Esophagus squamous epithelium (tissue), 5 donors: Measurements from ENCODE around the gene TNIP1. TPM values are rescaled to one million over a fixed set of nuclear protein-coding genes. Genes with fewer than 3 reads are reported as not detected.

Source experiments
- DNase-seq: peaks from one replicate; lab custom pipeline; 2025; lab: John Stamatoyannopoulos, UW
- H3K27ac ChIP-seq, 4 donors: fragments of 200-600 bp; sonication (generic); one replicate each; pipeline ENCODE4 v1.5.1; 2016 to 2019; ENCODE audit warnings: mild to moderate bottlenecking in 1 of 4
- H3K27me3 ChIP-seq, 4 donors: fragments of 200-600 bp; sonication (generic); 1 replicate in 3 of 4; 2 replicates in 1 of 4; pipeline versions ENCODE4 v1.5.1 to v1.6.0; 2017 to 2021; ENCODE audit warnings: antibody characterized with exemption in 1 of 4
- H3K36me3 ChIP-seq, 3 donors: fragments of 200-600 bp; sonication (generic); one replicate each; pipeline ENCODE4 v1.5.1; 2016 to 2019
- H3K4me1 ChIP-seq, 3 donors: fragments of 200-600 bp; sonication (generic); one replicate each; pipeline ENCODE4 v1.5.1; 2017 to 2019
- H3K4me3 ChIP-seq, 4 donors: fragments of 200-600 bp; sonication (generic); 1 replicate in 3 of 4; 2 replicates in 1 of 4; pipeline ENCODE4 v1.5.1; 2016 to 2019; ENCODE audit warnings: mild to moderate bottlenecking in 2 of 4, moderate library complexity in 1 of 4
- H3K9me3 ChIP-seq, 3 donors: fragments of 200-600 bp; sonication (generic); one replicate each; pipeline ENCODE4 v1.5.1; 2016 to 2019
- CTCF ChIP-seq, 6 experiments: fragments of 450-650 bp in 4 of 6; fragments of 200-600 bp in 2 of 6; sonication (generic) in 2 of 6; IDR thresholded peaks; one replicate each; pipeline ENCODE4 v1.5.1; 2016 to 2019; ENCODE audit warnings: antibody characterized with exemption in 6 of 6, mild to moderate bottlenecking in 4 of 6, moderate library complexity in 4 of 6
- POLR2A ChIP-seq, 4 donors: fragments of 450-650 bp; IDR thresholded peaks; one replicate each; pipeline ENCODE4 v1.6.1; 2017; ENCODE audit warnings: antibody characterized with exemption in 4 of 4, mild to moderate bottlenecking in 4 of 4, moderate library complexity in 3 of 4
- WGBS, 2 donors: methylation state at CpG; one replicate each; pipeline ENCODE4 v1.1.5; 2018; 5-methylcytosine and 5-hydroxymethylcytosine counted together
- intact Hi-C: fragments of 100-400 bp; cut with DNase I; formaldehyde crosslinking; loops from one replicate; pipeline ENCODE4 v1.15.0; 2022
- total RNA-seq, 4 donors: library from RNA; depleted of rRNA; stranded (reverse); fragments of >200 nt; gene quantifications; one replicate each; pipeline ENCODE4 v1.1.0, GENCODE V29; 2016
- donor health status: DM: yes; HTN: yes; CAD: no.

Gene TNIP1
- total RNA-seq, 4 donors from 2014 or later: 55.5 to 109 (median 95.4) TPM

- TF ChIP-seq CTCF (IDR thresholded peaks at IDR 0.05): no peak
- peak in 2 of 4 donors; percentile 89 to 93 for TF ChIP-seq POLR2A (IDR thresholded peaks at IDR 0.05)
- intact Hi-C loops: no loop called here
- WGBS, 2 donors: 0 to 1% methylated on average over 9 to 17 of the region's 54 CpGs
Measured at GRCh38 chr5:151020304-151021110, 60.3 kb downstream of the TNIP1 start, which contains the start of gene GPX3. Gene GPX3, plus strand, starts transcription at chr5:151020591. Its CDS starts 64 bp downstream, at chr5:151020655.

GRCh38 chr5:151019331-151019730, 61.5 kb downstream of the TNIP1 start:
- TF ChIP-seq POLR2A (IDR thresholded peaks at IDR 0.05): no peak
- no peak for TF ChIP-seq CTCF (IDR thresholded peaks at IDR 0.05)
- H3K27ac ChIP-seq: peak overlapping the region; percentile 79 to 96 (median 90)
- intact Hi-C loops: no loop called here

More at GRCh38 chr5:151020304-151021110, 60.3 kb downstream of the TNIP1 start, which contains the start of gene GPX3:
- peak; percentile 28 for DNase-seq
- H3K4me1 ChIP-seq: peaks cover 49 to 96% (median 50%) of the 10 kb centered on the region in 3 donors
- peak within 1 kb of the TSS; percentile 44 to 87 (median 73) for H3K4me3 ChIP-seq
- no peaks in the 10 kb centered on the region for H3K9me3 ChIP-seq
- no peaks in the 10 kb centered on the region for H3K27me3 ChIP-seq
- H3K36me3 ChIP-seq: peaks cover 0 to 12% (median 0%) of the 10 kb centered on the region in 3 donors
- peak within 1 kb of the TSS; percentile 79 to 96 (median 90) for H3K27ac ChIP-seq

GRCh38 chr5:151018846-151019245, 62.0 kb downstream of the TNIP1 start:
- DNase-seq: no peak
- intact Hi-C loops: no loop called here
- 66 to 79% methylated on average over 2 of the region's 2 CpGs for WGBS, 2 donors
- no peak for TF ChIP-seq CTCF (IDR thresholded peaks at IDR 0.05)
- H3K9me3 ChIP-seq: no peaks in the 10 kb centered on the region
- no peaks in the 10 kb centered on the region for H3K36me3 ChIP-seq
- H3K4me3 ChIP-seq: no peak overlapping the region
- H3K4me1 ChIP-seq: peaks cover 38 to 92% (median 38%) of the 10 kb centered on the region in 3 donors
- peak overlapping the region in 3 of 4 donors; percentile 89 to 96 (median 91) for H3K27ac ChIP-seq
- no peaks in the 10 kb centered on the region for H3K27me3 ChIP-seq

More at GRCh38 chr5:151019331-151019730, 61.5 kb downstream of the TNIP1 start:
- peaks cover 0 to 2% (median 0%) of the 10 kb centered on the region in 3 donors for H3K36me3 ChIP-seq
- H3K4me3 ChIP-seq: no peak overlapping the region
- no peaks in the 10 kb centered on the region for H3K27me3 ChIP-seq
- H3K4me1 ChIP-seq: peaks cover 43 to 96% (median 43%) of the 10 kb centered on the region in 3 donors
- no peak for DNase-seq
- WGBS, 2 donors: 70 to 78% methylated on average over 1 to 2 of the region's 2 CpGs
- no peaks in the 10 kb centered on the region for H3K9me3 ChIP-seq

GRCh38 chr5:151017897-151018296, 62.9 kb downstream of the TNIP1 start:
- Histone ChIP-seq H3K27me3 (no peaks in the 10 kb centered on the region), H3K36me3 (no peaks in the 10 kb centered on the region), H3K9me3 (no peaks in the 10 kb centered on the region), H3K27ac (peak overlapping the region in 1 of 4 donors; percentile 26), H3K4me3 (no peak overlapping the region), H3K4me1 (peaks cover 29 to 83% (median 30%) of the 10 kb centered on the region in 3 donors)
- TF ChIP-seq POLR2A (IDR thresholded peaks at IDR 0.05): no peak
- no peak for TF ChIP-seq CTCF (IDR thresholded peaks at IDR 0.05)
- intact Hi-C loops: no loop called here
- no peak for DNase-seq
- WGBS, 2 donors: 72 to 87% methylated on average over 2 of the region's 2 CpGs

GRCh38 chr5:151016700-151017099, 64.1 kb downstream of the TNIP1 start:
- Histone ChIP-seq H3K4me3 (no peak overlapping the region), H3K27me3 (no peaks in the 10 kb centered on the region), H3K27ac (peak overlapping the region in 2 of 4 donors; percentile 30 to 54), H3K4me1 (peaks cover 20 to 71% (median 22%) of the 10 kb centered on the region in 3 donors), H3K9me3 (no peaks in the 10 kb centered on the region), H3K36me3 (no peaks in the 10 kb centered on the region)
- DNase-seq: no peak
- WGBS, 2 donors: 64 to 74% methylated on average over 5 of the region's 5 CpGs
- TF ChIP-seq POLR2A (IDR thresholded peaks at IDR 0.05) (no peak), CTCF (IDR thresholded peaks at IDR 0.05) (no peak)
- intact Hi-C loops: no loop called here
